Spleen (tissue), 11 donors: ENCODE measurements around the gene DIP2C. TPM values are rescaled to one million over a fixed set of nuclear protein-coding genes. Genes with fewer than 3 reads are reported as not detected.

Source experiments
- DNase-seq: peaks from one replicate; pipeline ENCODE4 v3.0.0-alpha.2; 2020
- H3K27ac ChIP-seq, 8 donors: fragments of 200-600 bp; sonication (generic) in 7 of 8; 1 replicate in 4 of 8; 2 replicates in 4 of 8; pipeline versions ENCODE4 v1.5.0 to v1.8.0; 2016 to 2021; ENCODE audit warnings: inconsistent platforms in 4 of 8, mild to moderate bottlenecking in 4 of 8, moderate library complexity in 1 of 8
- H3K27me3 ChIP-seq, 7 donors: fragments of 200-600 bp; sonication (generic) in 6 of 7; replicated peaks in 1 of 7; 1 replicate in 4 of 7; 2 replicates in 3 of 7; pipeline versions ENCODE4 v1.5.0 to v1.8.0; 2016 to 2021; ENCODE audit warnings: inconsistent platforms in 3 of 7, mild to moderate bottlenecking in 1 of 7
- H3K36me3 ChIP-seq, 6 donors: fragments of 200-600 bp; sonication (generic) in 5 of 6; 1 replicate in 4 of 6; 2 replicates in 2 of 6; pipeline versions ENCODE4 v1.5.0 to v1.8.0; 2016 to 2021; ENCODE audit warnings: inconsistent platforms in 2 of 6
- H3K4me1 ChIP-seq, 6 donors: fragments of 200-600 bp; sonication (generic) in 5 of 6; 1 replicate in 3 of 6; 2 replicates in 3 of 6; pipeline versions ENCODE4 v1.5.0 to v1.8.0; 2016 to 2021; ENCODE audit warnings: inconsistent platforms in 3 of 6
- H3K4me3 ChIP-seq, 8 donors: fragments of 200-600 bp; sonication (generic) in 7 of 8; 1 replicate in 4 of 8; 2 replicates in 4 of 8; pipeline versions ENCODE4 v1.5.0 to v1.8.0; 2016 to 2021; ENCODE audit warnings: inconsistent platforms in 4 of 8, mild to moderate bottlenecking in 4 of 8, moderate library complexity in 2 of 8
- H3K9me3 ChIP-seq, 8 donors: fragments of 200-600 bp; sonication (generic) in 7 of 8; 1 replicate in 4 of 8; 2 replicates in 4 of 8; pipeline versions ENCODE4 v1.5.0 to v1.8.0; 2016 to 2021; ENCODE audit warnings: inconsistent platforms in 4 of 8
- CTCF ChIP-seq, 11 experiments: fragments of 200-600 bp in 7 of 11; fragments of 450-650 bp in 4 of 11; sonication (generic) in 4 of 11; IDR thresholded peaks in 8 of 11; conservative IDR thresholded peaks in 3 of 11; 1 replicate in 7 of 11; 2 replicates in 4 of 11; pipeline versions ENCODE4 v1.4.0 to v1.8.0; 2016 to 2021; ENCODE audit warnings: antibody characterized with exemption in 11 of 11, inconsistent platforms in 4 of 11, mild to moderate bottlenecking in 1 of 11
- POLR2A ChIP-seq, 3 donors: fragments of 450-650 bp; IDR thresholded peaks; one replicate each; pipeline ENCODE4 v1.5.1; 2017; ENCODE audit warnings: antibody characterized with exemption in 3 of 3, mild to moderate bottlenecking in 1 of 3
- POLR2AphosphoS5 ChIP-seq, 3 donors: sonication (generic); formaldehyde crosslinking; IDR thresholded peaks; one replicate each; pipeline ENCODE4 v1.5.1; 2017; ENCODE audit warnings: antibody characterized with exemption in 3 of 3
- WGBS, 5 donors: extraction: QIAGEN DNeasy Blood & Tissue Kit in 3 of 5; methylation state at CpG; one replicate each; pipeline versions ENCODE4 v1.1.5 to v1.1.7; 2013 to 2018; 5-methylcytosine and 5-hydroxymethylcytosine counted together
- intact Hi-C: fragments of 100-400 bp; cut with DNase I; formaldehyde crosslinking; loops from one replicate; pipeline ENCODE4 v1.15.0; 2023; ENCODE audit warnings: low total_unique reads
- polyA plus RNA-seq, 3 donors: library from polyadenylated mRNA; stranded (reverse); fragments of 200-250 nt; gene quantifications; one replicate each; pipeline ENCODE4 v1.2.1, GENCODE V29; 2013
- total RNA-seq, 7 donors: library from RNA; depleted of rRNA in 3 of 7; stranded (reverse); fragments of >200 nt in 3 of 7; fragmentation: NEBNext Ultra II Directional in 4 of 7; extraction: Animal tissue kit (Norgen Biotek cat#: 25700) in 4 of 7; gene quantifications; one replicate each; pipeline versions ENCODE4 v1.1.0 to v1.2.1, GENCODE V29; 2016 to 2021
- donor health status: healthy with polysubstance abuse.
- donor health status: DM: no; HTN: no; CAD: no; lungs with moderate emphysema.
- donor health status: DM: no; HTN: no; CAD: no.
- donor health status: Bipolar disorder and iron deficiency.
- donor health status: healthy.
- donor health status: DM: no; HTN: no; CAD: no.
- donor health status: DM: yes; HTN: yes; CAD: no.

The DIP2C gene
- total and polyA plus RNA-seq, 10 donors: 2.2 to 13.1 (median 9.0) TPM

DNA sequence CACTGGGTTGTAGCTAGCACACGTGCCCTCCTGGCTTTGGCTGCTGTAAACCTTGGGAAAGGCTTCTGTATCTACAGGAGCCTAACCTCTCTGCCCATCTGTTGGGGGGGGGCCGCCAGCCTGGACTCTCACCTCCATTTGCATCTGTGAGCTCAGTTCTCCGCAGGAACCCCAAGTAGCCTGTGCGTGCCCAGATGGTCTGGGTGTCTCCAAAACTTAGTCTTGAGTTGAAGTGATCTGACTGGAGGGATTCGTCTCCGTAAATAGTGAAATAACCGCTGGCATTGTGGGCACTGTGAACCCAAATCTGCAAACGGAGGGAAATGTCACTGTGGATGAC lies 406.4 kb downstream of the DIP2C start:
- TF ChIP-seq POLR2AphosphoS5 (IDR thresholded peaks at IDR 0.05) (no peak), POLR2A (IDR thresholded peaks at IDR 0.05) (no peak), CTCF (IDR thresholded peaks at IDR 0.05 in 8 of 11, conservative IDR thresholded peaks at IDR 0.05 in 3 of 11) (no peak)
- peaks cover 0 to 69% (median 4%) of the 10 kb centered on the region in 6 donors for H3K36me3 ChIP-seq
- 87 to 92% (median 89%) methylated on average over 8 of the region's 8 CpGs for WGBS, 5 donors

GRCh38 chr10:282294-283139 lies 407.0 kb downstream of the DIP2C start:
- no peak overlapping the region for H3K4me3 ChIP-seq
- H3K27ac ChIP-seq: peak overlapping the region in 2 of 8 donors; percentile 2 to 5
- H3K27me3 ChIP-seq: no peaks in the 10 kb centered on the region
- no peak for TF ChIP-seq POLR2A (IDR thresholded peaks at IDR 0.05)
- no peak for TF ChIP-seq POLR2AphosphoS5 (IDR thresholded peaks at IDR 0.05)
- TF ChIP-seq CTCF (IDR thresholded peaks at IDR 0.05 in 8 of 11, conservative IDR thresholded peaks at IDR 0.05 in 3 of 11): no peak
- 59 to 87% (median 77%) methylated on average over 2 to 7 of the region's 7 CpGs for WGBS, 5 donors
- intact Hi-C loops: no loop called here
- peaks cover 0 to 72% (median 4%) of the 10 kb centered on the region in 6 donors for H3K36me3 ChIP-seq
- DNase-seq: no peak
- H3K4me1 ChIP-seq: peaks cover 0 to 28% (median 8%) of the 10 kb centered on the region in 6 donors
- H3K9me3 ChIP-seq: no peaks in the 10 kb centered on the region

More for the DNA sequence above, 406.4 kb downstream of the DIP2C start:
- peak overlapping the region in 2 of 8 donors; percentile 2 to 47 for H3K27ac ChIP-seq
- no peak overlapping the region for H3K4me3 ChIP-seq
- no peaks in the 10 kb centered on the region for H3K27me3 ChIP-seq
- DNase-seq: no peak
- H3K9me3 ChIP-seq: no peaks in the 10 kb centered on the region
- intact Hi-C loops: no loop called here
- H3K4me1 ChIP-seq: peaks cover 0 to 28% (median 8%) of the 10 kb centered on the region in 6 donors

- Histone ChIP-seq H3K27ac (no peak overlapping the region), H3K4me1 (peaks cover 0 to 20% (median 5%) of the 10 kb centered on the region in 6 donors), H3K36me3 (peaks cover 0 to 71% (median 7%) of the 10 kb centered on the region in 6 donors), H3K9me3 (no peaks in the 10 kb centered on the region), H3K4me3 (no peak overlapping the region), H3K27me3 (no peaks in the 10 kb centered on the region)
- TF ChIP-seq CTCF (IDR thresholded peaks at IDR 0.05 in 8 of 11, conservative IDR thresholded peaks at IDR 0.05 in 3 of 11): no peak
- no peak for TF ChIP-seq POLR2AphosphoS5 (IDR thresholded peaks at IDR 0.05)
- TF ChIP-seq POLR2A (IDR thresholded peaks at IDR 0.05): no peak
- WGBS, 5 donors: 89 to 94% (median 91%) methylated on average over 10 of the region's 10 CpGs
- intact Hi-C loops: no loop called here
- no peak for DNase-seq
Measured at GRCh38 chr10:279655-280054, 409.8 kb downstream of the DIP2C start.

DNA sequence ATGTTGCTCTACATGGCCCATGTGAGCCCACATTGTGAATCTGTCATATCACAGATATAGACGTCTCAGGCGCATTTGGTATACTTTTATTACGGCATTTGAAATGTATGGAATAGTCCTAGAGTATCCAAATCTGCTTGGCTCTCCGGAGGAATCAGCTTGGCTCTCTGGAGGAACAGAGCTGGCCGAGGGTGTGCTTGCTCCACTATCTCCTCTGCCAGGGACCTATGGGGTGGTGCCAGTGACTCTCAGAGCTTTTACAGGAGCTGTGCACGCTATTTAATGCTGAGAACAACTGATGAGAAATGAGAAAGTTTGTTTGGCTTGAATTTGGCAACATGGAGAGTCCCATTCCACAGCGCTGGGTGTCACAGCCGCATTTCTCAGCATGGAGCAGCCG lies 410.2 kb downstream of the DIP2C start:
- TF ChIP-seq POLR2A (IDR thresholded peaks at IDR 0.05) (no peak), CTCF (IDR thresholded peaks at IDR 0.05 in 8 of 11, conservative IDR thresholded peaks at IDR 0.05 in 3 of 11) (no peak), POLR2AphosphoS5 (IDR thresholded peaks at IDR 0.05) (no peak)
- DNase-seq: no peak
- Histone ChIP-seq H3K27me3 (no peaks in the 10 kb centered on the region), H3K27ac (no peak overlapping the region), H3K9me3 (no peaks in the 10 kb centered on the region), H3K36me3 (peaks cover 0 to 71% (median 7%) of the 10 kb centered on the region in 6 donors), H3K4me1 (peaks cover 0 to 16% (median 2%) of the 10 kb centered on the region in 6 donors), H3K4me3 (no peak overlapping the region)
- WGBS, 5 donors: 90 to 97% (median 94%) methylated on average over 9 of the region's 9 CpGs
- intact Hi-C loops: no loop called here
